H1 (cell line): ENCODE measurements around the gene KLF13. TPM values are rescaled to one million over a fixed set of nuclear protein-coding genes. Genes with fewer than 3 reads are reported as not detected.

Source experiments
- EZH2 ChIP-seq: fragments of 200-600 bp; sonication (generic); IDR thresholded peaks from 2 replicates; pipeline ENCODE4 v1.7.1; 2012; ENCODE audit warnings: low read depth, mild to moderate bottlenecking, moderate library complexity, low read length, inconsistent platforms; ENCODE audit not compliant: severe bottlenecking
- polyA plus RNA-seq, 7 experiments: library from polyadenylated mRNA; depleted of rRNA in 3 of 7; stranded (reverse) in 5 of 7; unstranded in 2 of 7; fragments of >200 nt in 5 of 7; fragments of 200-250 nt in 2 of 7; gene quantifications; 1 replicate in 5 of 7; 2 replicates in 1 of 7; 4 replicates in 1 of 7; pipeline versions ENCODE4 v1.2.1 to v1.2.3, GENCODE V29; 2011 to 2013; ENCODE audit warnings: missing spikeins in 2 of 7, mixed read lengths in 2 of 7
- total RNA-seq: library from RNA; stranded (reverse); fragmentation: NEBNext Ultra II Directional; extraction: Animal tissue kit (Norgen Biotek cat#: 25700); gene quantifications from 2 replicates; pipeline ENCODE4 v1.2.1, GENCODE V29; 2021
- TF ChIP-seq, protein P1 (sequence below): fragments of 300-600 bp; sonication (generic); IDR thresholded peaks from 2 replicates; pipeline ENCODE4 v1.7.1; 2012; ENCODE audit warnings: low read length, moderate library complexity, mild to moderate bottlenecking, inconsistent platforms; ENCODE audit not compliant: insufficient replicate concordance
- TF ChIP-seq, protein P2 (sequence below): IDR thresholded peaks from 2 replicates; pipeline ENCODE4 v1.6.1; 2012; ENCODE audit warnings: inconsistent platforms

KLF13 gene
- total and polyA plus RNA-seq, 2 of the 8 experiments (the other 6 are each of a cell fraction or from before 2014, with no cell fraction given), result 18.3 to 33.4 TPM

DNA sequence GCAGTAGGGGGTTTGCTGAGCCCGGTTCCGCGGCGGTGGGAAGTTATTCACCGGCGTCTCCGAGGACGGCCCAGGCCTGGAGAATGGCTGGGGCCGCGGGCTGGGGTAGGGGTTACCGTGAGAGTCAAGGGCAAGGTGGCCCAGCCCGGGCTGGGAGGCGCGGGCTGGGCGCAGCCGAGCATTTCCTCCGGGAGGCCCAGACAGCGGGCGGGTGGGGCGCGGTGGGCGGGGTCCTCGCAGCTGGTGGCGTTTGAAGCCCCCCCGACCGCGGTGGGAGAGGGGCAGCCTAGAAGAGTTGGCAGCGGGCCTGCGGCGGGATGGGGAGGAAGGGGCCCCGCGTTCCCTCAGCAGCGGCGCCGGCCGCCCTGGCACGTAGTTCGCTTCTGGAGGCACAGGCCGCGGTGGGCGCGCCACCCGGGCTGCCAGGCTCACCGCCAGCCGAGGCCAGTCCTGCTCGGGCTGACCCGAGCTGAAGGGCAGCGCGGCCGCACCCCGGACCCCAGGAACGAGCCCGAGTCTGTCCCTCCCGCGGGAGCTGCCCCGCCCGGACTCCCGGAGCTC is 960 bp upstream of the KLF13 start (continued):
- TF ChIP-seq, protein P1, sequence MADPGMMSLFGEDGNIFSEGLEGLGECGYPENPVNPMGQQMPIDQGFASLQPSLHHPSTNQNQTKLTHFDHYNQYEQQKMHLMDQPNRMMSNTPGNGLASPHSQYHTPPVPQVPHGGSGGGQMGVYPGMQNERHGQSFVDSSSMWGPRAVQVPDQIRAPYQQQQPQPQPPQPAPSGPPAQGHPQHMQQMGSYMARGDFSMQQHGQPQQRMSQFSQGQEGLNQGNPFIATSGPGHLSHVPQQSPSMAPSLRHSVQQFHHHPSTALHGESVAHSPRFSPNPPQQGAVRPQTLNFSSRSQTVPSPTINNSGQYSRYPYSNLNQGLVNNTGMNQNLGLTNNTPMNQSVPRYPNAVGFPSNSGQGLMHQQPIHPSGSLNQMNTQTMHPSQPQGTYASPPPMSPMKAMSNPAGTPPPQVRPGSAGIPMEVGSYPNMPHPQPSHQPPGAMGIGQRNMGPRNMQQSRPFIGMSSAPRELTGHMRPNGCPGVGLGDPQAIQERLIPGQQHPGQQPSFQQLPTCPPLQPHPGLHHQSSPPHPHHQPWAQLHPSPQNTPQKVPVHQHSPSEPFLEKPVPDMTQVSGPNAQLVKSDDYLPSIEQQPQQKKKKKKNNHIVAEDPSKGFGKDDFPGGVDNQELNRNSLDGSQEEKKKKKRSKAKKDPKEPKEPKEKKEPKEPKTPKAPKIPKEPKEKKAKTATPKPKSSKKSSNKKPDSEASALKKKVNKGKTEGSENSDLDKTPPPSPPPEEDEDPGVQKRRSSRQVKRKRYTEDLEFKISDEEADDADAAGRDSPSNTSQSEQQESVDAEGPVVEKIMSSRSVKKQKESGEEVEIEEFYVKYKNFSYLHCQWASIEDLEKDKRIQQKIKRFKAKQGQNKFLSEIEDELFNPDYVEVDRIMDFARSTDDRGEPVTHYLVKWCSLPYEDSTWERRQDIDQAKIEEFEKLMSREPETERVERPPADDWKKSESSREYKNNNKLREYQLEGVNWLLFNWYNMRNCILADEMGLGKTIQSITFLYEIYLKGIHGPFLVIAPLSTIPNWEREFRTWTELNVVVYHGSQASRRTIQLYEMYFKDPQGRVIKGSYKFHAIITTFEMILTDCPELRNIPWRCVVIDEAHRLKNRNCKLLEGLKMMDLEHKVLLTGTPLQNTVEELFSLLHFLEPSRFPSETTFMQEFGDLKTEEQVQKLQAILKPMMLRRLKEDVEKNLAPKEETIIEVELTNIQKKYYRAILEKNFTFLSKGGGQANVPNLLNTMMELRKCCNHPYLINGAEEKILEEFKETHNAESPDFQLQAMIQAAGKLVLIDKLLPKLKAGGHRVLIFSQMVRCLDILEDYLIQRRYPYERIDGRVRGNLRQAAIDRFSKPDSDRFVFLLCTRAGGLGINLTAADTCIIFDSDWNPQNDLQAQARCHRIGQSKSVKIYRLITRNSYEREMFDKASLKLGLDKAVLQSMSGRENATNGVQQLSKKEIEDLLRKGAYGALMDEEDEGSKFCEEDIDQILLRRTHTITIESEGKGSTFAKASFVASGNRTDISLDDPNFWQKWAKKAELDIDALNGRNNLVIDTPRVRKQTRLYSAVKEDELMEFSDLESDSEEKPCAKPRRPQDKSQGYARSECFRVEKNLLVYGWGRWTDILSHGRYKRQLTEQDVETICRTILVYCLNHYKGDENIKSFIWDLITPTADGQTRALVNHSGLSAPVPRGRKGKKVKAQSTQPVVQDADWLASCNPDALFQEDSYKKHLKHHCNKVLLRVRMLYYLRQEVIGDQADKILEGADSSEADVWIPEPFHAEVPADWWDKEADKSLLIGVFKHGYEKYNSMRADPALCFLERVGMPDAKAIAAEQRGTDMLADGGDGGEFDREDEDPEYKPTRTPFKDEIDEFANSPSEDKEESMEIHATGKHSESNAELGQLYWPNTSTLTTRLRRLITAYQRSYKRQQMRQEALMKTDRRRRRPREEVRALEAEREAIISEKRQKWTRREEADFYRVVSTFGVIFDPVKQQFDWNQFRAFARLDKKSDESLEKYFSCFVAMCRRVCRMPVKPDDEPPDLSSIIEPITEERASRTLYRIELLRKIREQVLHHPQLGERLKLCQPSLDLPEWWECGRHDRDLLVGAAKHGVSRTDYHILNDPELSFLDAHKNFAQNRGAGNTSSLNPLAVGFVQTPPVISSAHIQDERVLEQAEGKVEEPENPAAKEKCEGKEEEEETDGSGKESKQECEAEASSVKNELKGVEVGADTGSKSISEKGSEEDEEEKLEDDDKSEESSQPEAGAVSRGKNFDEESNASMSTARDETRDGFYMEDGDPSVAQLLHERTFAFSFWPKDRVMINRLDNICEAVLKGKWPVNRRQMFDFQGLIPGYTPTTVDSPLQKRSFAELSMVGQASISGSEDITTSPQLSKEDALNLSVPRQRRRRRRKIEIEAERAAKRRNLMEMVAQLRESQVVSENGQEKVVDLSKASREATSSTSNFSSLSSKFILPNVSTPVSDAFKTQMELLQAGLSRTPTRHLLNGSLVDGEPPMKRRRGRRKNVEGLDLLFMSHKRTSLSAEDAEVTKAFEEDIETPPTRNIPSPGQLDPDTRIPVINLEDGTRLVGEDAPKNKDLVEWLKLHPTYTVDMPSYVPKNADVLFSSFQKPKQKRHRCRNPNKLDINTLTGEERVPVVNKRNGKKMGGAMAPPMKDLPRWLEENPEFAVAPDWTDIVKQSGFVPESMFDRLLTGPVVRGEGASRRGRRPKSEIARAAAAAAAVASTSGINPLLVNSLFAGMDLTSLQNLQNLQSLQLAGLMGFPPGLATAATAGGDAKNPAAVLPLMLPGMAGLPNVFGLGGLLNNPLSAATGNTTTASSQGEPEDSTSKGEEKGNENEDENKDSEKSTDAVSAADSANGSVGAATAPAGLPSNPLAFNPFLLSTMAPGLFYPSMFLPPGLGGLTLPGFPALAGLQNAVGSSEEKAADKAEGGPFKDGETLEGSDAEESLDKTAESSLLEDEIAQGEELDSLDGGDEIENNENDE, result no peak
- no peak for TF ChIP-seq EZH2
- TF ChIP-seq, protein P2, sequence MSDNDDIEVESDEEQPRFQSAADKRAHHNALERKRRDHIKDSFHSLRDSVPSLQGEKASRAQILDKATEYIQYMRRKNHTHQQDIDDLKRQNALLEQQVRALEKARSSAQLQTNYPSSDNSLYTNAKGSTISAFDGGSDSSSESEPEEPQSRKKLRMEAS, result no peak
